CD4-positive, alpha-beta memory T cell (primary cell): ENCODE measurements around the gene FHDC1. TPM values are rescaled to one million over a fixed set of nuclear protein-coding genes. Genes with fewer than 3 reads are reported as not detected.

ENCODE experiments used
- CTCF ChIA-PET: fragments of 350-600 bp; sonication (Branson Sonifier 250); formaldehyde crosslinking; loops from one replicate; lab custom pipeline; 2021; ENCODE audit warnings: inconsistent platforms; ENCODE audit not compliant: partially characterized antibody; lab: Charles Lee
- POLR2A ChIA-PET: fragments of 350-600 bp; sonication (Branson Sonifier 250); formaldehyde crosslinking; loops from one replicate; lab custom pipeline; 2021; ENCODE audit not compliant: partially characterized antibody; lab: Charles Lee
- DNase-seq, 5 donors: peaks; one replicate each; pipeline versions ENCODE4 v3.0.0 to v3.0.0-alpha.2; 2020 to 2022; ENCODE audit warnings: mixed read lengths in 1 of 5
- H3K27ac ChIP-seq: one replicate; pipeline ENCODE4 v1.7.0; 2013; ENCODE audit warnings: low read depth, low read length
- H3K27me3 ChIP-seq: 2 replicates; pipeline ENCODE4 v1.7.0; 2013; ENCODE audit warnings: mild to moderate bottlenecking, low read length, moderate library complexity; ENCODE audit not compliant: insufficient read depth
- H3K36me3 ChIP-seq: 2 replicates; pipeline ENCODE4 v1.7.0; 2013; ENCODE audit warnings: mild to moderate bottlenecking, low read length, moderate library complexity; ENCODE audit not compliant: insufficient read depth
- H3K4me1 ChIP-seq: 2 replicates; pipeline ENCODE4 v1.7.0; 2013; ENCODE audit warnings: mild to moderate bottlenecking, low read length, moderate library complexity; ENCODE audit not compliant: insufficient read depth
- H3K4me3 ChIP-seq, 2 donors: one replicate each; pipeline ENCODE4 v1.7.0; 2013; ENCODE audit warnings: low read length in 2 of 2, mild to moderate bottlenecking in 1 of 2
- H3K9me3 ChIP-seq, 2 donors: one replicate each; pipeline ENCODE4 v1.7.0; 2013; ENCODE audit warnings: low read length in 2 of 2, control low read depth in 1 of 2; ENCODE audit not compliant: control insufficient read depth in 1 of 2
- H3K27ac Mint-ChIP-seq, 7 donors: one replicate each; pipeline ENCODE4 v1.8.0; 2020 to 2021; ENCODE audit warnings: mixed read lengths in 7 of 7, mild to moderate bottlenecking in 6 of 7, inconsistent platforms in 3 of 7, moderate library complexity in 3 of 7
- H3K27me3 Mint-ChIP-seq, 2 donors: one replicate each; pipeline ENCODE4 v1.8.0; 2020 to 2021; ENCODE audit warnings: mixed read lengths in 2 of 2
- H3K36me3 Mint-ChIP-seq, 2 donors: one replicate each; pipeline ENCODE4 v1.8.0; 2020 to 2021; ENCODE audit warnings: mixed read lengths in 2 of 2, inconsistent platforms in 1 of 2, mild to moderate bottlenecking in 1 of 2
- H3K4me1 Mint-ChIP-seq, 4 donors: one replicate each; pipeline ENCODE4 v1.8.0; 2020 to 2021; ENCODE audit warnings: mixed read lengths in 4 of 4, mild to moderate bottlenecking in 1 of 4
- H3K4me3 Mint-ChIP-seq, 8 donors: one replicate each; pipeline ENCODE4 v1.8.0; 2020 to 2021; ENCODE audit warnings: mixed read lengths in 8 of 8, mild to moderate bottlenecking in 7 of 8, moderate library complexity in 6 of 8, inconsistent platforms in 3 of 8
- H3K9me3 Mint-ChIP-seq, 8 donors: one replicate each; pipeline ENCODE4 v1.8.0; 2020 to 2021; ENCODE audit warnings: mixed read lengths in 8 of 8, mild to moderate bottlenecking in 5 of 8, inconsistent platforms in 3 of 8, moderate library complexity in 1 of 8
- intact Hi-C: fragments of 100-400 bp; cut with micrococcal nuclease; formaldehyde crosslinking; loops from one replicate; pipeline ENCODE4 v1.15.1; 2023
- polyA plus RNA-seq, 2 donors: library from polyadenylated mRNA; unstranded; fragments of 300-500 nt; fragmentation: Illumina TruSeq; gene quantifications; one replicate each; pipeline ENCODE4 v1.2.3, GENCODE V29; 2021
- total RNA-seq, 2 experiments: library from RNA; stranded (reverse); gene quantifications; one replicate each; pipeline ENCODE4 v1.2.3, GENCODE V29; 2021

The FHDC1 gene
- total and polyA plus RNA-seq, 4 experiments from 2014 or later: 0.03 to 0.29 (median 0.11) TPM; not detected in 1

- H3K9me3 Mint-ChIP-seq: peaks cover 0 to 23% (median 21%) of the 10 kb centered on the region in 8 donors
- intact Hi-C loops: no loop called here
- peaks cover 0 to 13% of the 10 kb centered on the region in 2 donors for H3K36me3 Mint-ChIP-seq
- no peak overlapping the region for H3K4me3 Mint-ChIP-seq
- peaks cover 2 to 7% of the 10 kb centered on the region in 2 donors for H3K27me3 Mint-ChIP-seq
- no peak overlapping the region for H3K27ac Mint-ChIP-seq
- no peaks in the 10 kb centered on the region for H3K9me3 ChIP-seq
- no peak overlapping the region for H3K4me3 ChIP-seq
- H3K4me1 Mint-ChIP-seq: peaks cover 0 to 6% (median 5%) of the 10 kb centered on the region in 4 donors
- no peak for DNase-seq
- H3K36me3 ChIP-seq: no peaks in the 10 kb centered on the region
- no peaks in the 10 kb centered on the region for H3K27me3 ChIP-seq
- no peaks in the 10 kb centered on the region for H3K4me1 ChIP-seq
- H3K27ac ChIP-seq: no peak overlapping the region
- ChIA-PET POLR2A (no interaction called here), CTCF (no interaction called here)
Measured at GRCh38 chr4:153025406-153025805, 89.3 kb downstream of the FHDC1 start.

GRCh38 chr4:153026591-153027346, 90.6 kb downstream of the FHDC1 start:
- DNase-seq: no peak
- Mint-ChIP-seq H3K36me3 (peaks cover 0 to 14% of the 10 kb centered on the region in 2 donors), H3K4me1 (peaks cover 0 to 6% (median 5%) of the 10 kb centered on the region in 4 donors), H3K4me3 (no peak overlapping the region), H3K9me3 (peaks cover 0 to 29% (median 26%) of the 10 kb centered on the region in 8 donors), H3K27ac (no peak overlapping the region), H3K27me3 (peaks cover 7 to 8% of the 10 kb centered on the region in 2 donors)
- H3K36me3 ChIP-seq: no peaks in the 10 kb centered on the region
- H3K27ac ChIP-seq: no peak overlapping the region
- no peak overlapping the region for H3K4me3 ChIP-seq
- no peaks in the 10 kb centered on the region for H3K4me1 ChIP-seq
- ChIA-PET POLR2A (no interaction called here), CTCF (no interaction called here)
- no peaks in the 10 kb centered on the region for H3K9me3 ChIP-seq
- intact Hi-C loops: no loop called here
- H3K27me3 ChIP-seq: no peaks in the 10 kb centered on the region

GRCh38 chr4:153027866-153028265, 91.7 kb downstream of the FHDC1 start:
- Mint-ChIP-seq H3K36me3 (peaks cover 0 to 14% of the 10 kb centered on the region in 2 donors), H3K4me3 (no peak overlapping the region), H3K9me3 (peaks cover 0 to 30% (median 26%) of the 10 kb centered on the region in 8 donors), H3K27ac (no peak overlapping the region), H3K27me3 (peaks cover 7 to 8% of the 10 kb centered on the region in 2 donors), H3K4me1 (peaks cover 0 to 6% (median 5%) of the 10 kb centered on the region in 4 donors)
- intact Hi-C loops: no loop called here
- no peak overlapping the region for H3K27ac ChIP-seq
- H3K27me3 ChIP-seq: no peaks in the 10 kb centered on the region
- no peaks in the 10 kb centered on the region for H3K4me1 ChIP-seq
- CTCF ChIA-PET: no interaction called here
- no peaks in the 10 kb centered on the region for H3K9me3 ChIP-seq
- POLR2A ChIA-PET: no interaction called here
- no peak overlapping the region for H3K4me3 ChIP-seq
- no peaks in the 10 kb centered on the region for H3K36me3 ChIP-seq
- no peak for DNase-seq

- Histone ChIP-seq H3K27ac (no peak overlapping the region), H3K36me3 (no peaks in the 10 kb centered on the region), H3K9me3 (no peaks in the 10 kb centered on the region), H3K4me1 (no peaks in the 10 kb centered on the region), H3K4me3 (no peak overlapping the region), H3K27me3 (no peaks in the 10 kb centered on the region)
- CTCF ChIA-PET: interaction anchor here (1.0 kb wide), 1 partner anchor 31 kb away, joined by 3 read pairs; no protein-coding TSS in a partner anchor
- POLR2A ChIA-PET: no interaction called here
- Mint-ChIP-seq H3K4me1 (peaks cover 0 to 6% (median 4%) of the 10 kb centered on the region in 4 donors), H3K27ac (no peak overlapping the region), H3K4me3 (no peak overlapping the region), H3K27me3 (peaks cover 7 to 8% of the 10 kb centered on the region in 2 donors), H3K9me3 (peaks cover 0 to 30% (median 26%) of the 10 kb centered on the region in 8 donors), H3K36me3 (peaks cover 0 to 14% of the 10 kb centered on the region in 2 donors)
- intact Hi-C loops: no loop called here
- no peak for DNase-seq
Measured at GRCh38 chr4:153028535-153028934, 92.4 kb downstream of the FHDC1 start.

Other genes starting within 250 kb of the FHDC1 start
- gene TIGD4, start 156.6 kb upstream of the FHDC1 start, total RNA-seq: under 1 TPM; 0.12 to 0.17 TPM
- gene TIGD4, start 156.6 kb upstream of the FHDC1 start, polyA plus RNA-seq: not detected
- 10 to 100 TPM; 12.5 to 16.5 TPM for gene ARFIP1, start 156.4 kb upstream of the FHDC1 start, total RNA-seq
- gene ARFIP1, start 156.4 kb upstream of the FHDC1 start, polyA plus RNA-seq: 10 to 100 TPM; 12.8 to 15.3 TPM